HG03045 (cell line): ENCODE data around the gene GRK6.
"Not testable (repeated sequence)": the region's sequence is repeated elsewhere in the genome, so short reads cannot be mapped to it uniquely, and the experiment has no call there.

Source experiments
- ATAC-seq: cut with Tn5 transposase; IDR thresholded peaks from one replicate; pipeline ENCODE4 v1.9.1; 2021; ENCODE audit warnings: mild to moderate bottlenecking, moderate library complexity; ENCODE audit not compliant: unreplicated experiment

GRK6 gene

DNA sequence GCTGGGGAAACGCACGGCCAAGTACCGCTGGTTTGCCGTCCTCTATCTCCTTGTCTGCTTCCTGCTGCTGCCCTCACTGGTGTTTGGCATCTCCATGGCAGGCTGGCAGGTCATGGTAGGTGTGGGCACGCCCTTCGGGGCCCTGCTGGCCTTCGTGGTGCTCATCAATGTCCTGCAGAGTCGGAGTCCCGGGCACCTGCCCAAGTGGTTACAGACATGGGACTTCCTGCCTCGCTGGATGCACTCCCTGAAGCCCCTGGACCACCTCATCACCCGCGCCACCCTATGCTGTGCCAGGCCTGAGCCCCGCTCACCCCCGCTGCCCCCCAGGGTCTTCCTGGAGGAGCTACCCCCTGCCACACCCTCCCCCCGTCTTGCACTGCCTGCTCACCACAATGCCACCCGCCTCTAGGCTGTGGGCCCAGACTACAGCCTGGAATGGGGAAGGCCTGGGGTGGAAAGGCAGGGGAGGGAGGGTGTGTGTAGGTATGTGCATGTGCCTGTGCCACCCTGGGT lies 28.5 kb upstream of the GRK6 start:
- ATAC-seq, result no peak

DNA sequence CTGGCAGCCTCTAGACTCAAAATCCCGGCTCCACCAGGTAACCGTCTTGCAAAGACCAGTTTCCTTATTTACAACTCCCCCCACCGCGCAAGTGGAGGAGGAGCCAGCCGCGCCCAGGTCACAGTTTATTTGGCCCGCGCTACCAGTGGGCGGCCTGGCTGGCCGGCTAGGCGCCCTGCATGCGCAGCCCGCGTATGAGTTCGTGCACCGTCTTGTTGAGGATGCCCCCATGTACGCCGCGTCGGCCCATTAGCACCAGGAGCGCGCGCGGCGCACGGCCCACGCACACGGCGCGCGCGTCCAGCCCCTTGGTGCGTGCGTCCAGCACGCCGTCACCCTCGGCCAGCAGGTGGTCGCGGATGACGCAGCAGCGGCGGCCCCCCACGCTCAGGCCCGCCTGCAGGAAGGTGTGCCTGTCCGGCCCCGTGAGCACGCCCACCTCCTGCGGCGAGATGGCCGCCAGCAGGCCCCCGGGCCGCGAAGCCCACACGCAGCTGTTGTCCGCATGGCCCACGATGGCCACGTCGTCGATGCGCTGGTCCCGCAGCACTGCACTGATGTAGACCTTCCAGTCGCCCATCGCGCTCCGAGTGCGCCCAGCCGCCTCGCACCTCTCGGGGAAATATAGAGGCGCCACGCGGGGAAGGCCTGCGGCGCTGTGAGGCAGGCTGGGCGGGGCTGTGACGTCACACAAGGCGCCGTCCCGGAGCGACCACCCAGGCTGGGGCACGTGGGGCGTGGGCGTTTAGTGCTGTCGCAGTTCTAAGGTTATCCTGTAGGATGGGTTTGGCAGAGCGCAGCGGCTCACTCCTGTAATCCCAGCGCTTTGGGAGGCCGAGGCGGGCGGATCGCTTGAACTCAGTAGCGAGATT lies 26.2 kb upstream of the GRK6 start, which contains the start of gene PFN3:
TSS of gene PFN3 (minus strand) at position 665 of the 872 bp plus-strand sequence. CDS start at position 580, 85 bp downstream.
- ATAC-seq, result no peak

DNA sequence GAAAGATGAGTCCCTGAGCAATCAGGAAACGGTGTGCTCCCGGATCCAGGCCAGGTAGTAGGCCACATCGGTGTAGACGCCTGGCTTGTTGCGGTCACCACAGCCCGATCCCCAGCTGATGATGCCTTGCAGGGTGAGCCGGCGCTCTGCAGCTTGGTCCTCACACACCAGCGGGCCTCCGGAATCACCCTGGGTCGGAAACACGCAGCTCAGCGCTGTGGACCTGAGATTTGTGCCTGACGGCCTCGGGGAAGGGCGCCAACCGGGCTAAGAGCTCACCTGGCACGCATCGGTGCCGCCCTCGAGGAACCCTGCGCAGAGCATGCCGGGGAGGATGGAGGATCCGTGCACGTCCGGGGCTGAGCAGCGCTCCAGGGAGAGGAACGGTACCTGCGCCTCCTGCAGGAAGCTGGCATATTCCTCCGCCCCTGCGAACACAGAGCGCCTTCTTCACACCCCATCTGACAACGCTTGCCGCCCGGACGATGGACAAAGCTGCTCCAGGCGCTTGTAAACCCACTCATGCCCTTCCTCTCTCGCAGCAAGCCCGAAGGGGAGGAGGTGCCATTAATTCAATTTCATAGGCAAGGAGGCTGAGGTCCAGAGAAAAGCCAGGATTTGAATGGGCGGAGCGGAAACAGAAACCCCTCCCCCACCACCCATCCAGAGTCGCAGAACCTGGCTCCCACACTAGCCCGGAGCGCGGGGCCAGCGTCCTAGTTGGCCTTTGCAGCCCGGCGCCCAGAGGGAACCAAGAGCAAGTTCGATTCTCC lies 24.0 kb upstream of the GRK6 start:
- ATAC-seq, result no peak

DNA sequence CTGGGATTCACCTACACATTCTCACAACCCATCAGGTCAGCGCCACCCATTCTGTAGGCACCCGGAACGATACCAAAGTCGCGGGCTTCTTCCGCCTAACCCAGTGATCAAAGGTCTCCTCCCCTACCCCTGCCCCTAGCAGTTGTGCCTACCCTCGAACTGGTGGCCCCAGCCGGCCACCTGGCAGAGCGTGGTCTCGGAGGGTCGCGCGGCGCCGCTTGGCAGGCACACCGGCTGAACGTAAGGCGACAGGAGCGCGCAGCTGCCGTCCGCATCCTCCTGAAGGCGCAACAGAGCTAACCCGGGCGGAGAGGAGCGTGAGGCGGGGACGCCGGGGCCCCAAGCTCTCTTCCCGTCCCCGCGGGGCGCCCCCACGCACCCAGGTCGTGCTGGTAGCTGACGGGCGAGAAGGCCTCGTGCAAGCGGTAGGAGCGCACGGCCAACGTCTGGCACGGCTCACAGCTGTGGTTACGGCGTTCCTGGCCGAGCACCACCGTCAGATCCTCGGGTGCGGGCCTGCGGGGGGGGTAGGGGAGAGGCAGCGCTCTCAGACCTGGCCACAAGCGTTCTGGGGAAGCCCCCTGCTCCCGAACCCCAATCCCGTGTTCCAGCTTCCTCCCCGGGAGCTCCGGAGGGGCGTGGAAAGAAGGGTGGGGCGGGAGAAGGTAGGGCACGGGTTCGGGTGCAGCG lies 23.2 kb upstream of the GRK6 start:
- peak; percentile 17 for ATAC-seq

DNA sequence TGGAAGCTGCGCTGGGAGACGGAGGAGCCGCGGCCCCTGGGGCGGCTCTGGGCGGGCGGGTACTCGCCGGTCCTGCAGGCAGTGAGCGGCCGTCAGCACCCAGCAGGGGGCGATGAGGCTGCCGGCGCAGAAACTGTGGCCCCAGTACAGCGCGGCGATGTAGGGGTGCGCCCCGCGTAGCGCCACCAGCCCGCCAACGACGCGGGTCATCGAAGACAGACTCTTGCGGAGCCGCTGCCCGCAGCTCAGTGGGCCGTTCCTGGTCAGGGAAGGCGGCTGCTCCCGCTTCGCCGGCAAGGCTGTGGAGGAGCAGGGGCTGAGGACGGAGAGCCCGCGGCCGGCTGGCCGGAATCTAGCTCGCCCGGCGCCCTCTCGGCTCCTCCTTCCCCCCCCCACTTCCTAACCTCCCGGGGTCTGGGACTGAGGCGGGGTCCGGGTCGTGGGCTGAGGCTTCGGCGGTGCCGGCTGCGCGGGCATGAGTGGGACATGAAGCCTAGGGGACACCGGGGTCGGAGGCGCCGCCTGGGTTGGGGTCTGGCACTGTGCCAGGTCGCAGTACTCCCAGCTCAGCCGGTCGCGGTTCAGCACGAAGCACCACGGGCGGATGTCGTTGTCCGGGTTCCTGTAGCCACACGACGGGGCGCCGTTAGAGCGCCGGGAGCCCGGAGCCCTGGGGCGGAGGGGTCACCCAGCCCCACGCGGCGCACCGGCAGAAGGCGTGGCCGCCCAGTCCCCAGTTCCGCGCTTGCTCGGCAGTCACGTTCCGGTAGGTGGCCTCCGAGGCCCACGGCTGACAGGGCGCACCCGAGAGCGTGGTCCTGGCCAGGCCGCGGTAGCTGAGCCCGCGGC lies 22.5 kb upstream of the GRK6 start:
- ATAC-seq, result peak; percentile 81

DNA sequence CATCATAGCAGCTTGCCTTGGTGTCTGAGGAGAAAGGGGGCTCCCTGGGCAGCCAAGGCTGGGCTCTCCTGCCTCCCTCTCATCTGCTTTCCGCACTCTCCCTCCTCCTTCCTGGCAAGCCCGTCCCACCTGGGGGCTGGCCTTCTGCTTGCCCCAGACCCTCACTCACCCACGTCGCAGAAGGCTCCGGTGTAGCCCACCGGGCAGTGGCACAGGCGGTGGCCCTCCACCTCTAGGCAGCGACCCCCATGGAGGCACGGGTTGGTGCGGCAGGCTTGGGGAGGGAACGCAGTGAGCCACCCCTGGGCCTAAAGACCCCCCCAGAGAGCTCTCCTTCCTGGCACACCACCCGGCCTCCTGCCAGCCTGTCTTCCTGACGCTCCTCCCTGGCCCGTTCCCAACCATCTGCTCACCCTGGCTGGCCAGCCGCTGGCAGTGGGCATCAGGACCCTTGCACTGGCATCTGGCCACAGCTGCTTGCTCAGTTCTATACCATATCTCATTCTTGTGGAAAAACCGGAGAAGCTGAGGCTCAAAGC lies 21.8 kb upstream of the GRK6 start:
- ATAC-seq, result no peak

DNA sequence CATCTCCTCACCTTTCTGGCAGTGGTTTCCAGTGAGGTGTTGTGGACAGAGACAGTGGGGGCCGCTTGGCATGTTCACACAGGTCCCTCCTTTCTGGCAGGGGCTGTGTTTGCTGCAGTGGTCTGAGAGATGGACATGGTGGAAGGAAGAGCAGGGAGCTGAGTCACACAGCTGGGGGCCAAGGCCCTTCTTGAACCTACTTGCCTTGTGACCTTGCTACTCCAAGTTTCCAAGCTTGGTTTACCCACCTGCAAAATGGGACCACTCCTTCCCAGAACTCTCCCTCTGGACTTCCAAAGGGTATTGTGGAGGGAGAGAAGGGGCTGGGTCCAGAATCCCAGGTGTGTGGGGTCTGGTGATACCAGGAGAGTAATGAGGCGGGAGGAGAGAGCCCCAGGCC lies 21.2 kb upstream of the GRK6 start:
- ATAC-seq, result no peak

DNA sequence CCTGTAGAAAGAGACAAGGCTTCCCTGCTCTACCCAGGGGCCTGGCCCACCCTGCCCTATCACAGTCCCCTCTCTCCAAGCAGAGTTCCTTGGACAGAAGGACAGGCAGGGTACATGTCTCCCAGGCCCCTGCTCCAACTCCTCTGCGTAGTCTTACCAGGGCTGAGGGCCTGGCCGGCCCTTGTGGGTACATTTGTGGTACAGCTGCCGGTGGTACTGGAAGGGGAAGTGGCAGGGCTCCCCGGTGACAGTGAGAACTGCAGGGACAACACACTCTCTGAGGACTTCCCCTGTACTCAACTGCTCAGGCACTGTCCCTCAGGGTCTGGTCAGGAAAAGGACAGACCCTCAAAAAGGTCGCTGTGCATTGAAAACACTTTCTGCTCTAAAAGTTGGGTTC lies 20.7 kb upstream of the GRK6 start:
- ATAC-seq, result no peak

DNA sequence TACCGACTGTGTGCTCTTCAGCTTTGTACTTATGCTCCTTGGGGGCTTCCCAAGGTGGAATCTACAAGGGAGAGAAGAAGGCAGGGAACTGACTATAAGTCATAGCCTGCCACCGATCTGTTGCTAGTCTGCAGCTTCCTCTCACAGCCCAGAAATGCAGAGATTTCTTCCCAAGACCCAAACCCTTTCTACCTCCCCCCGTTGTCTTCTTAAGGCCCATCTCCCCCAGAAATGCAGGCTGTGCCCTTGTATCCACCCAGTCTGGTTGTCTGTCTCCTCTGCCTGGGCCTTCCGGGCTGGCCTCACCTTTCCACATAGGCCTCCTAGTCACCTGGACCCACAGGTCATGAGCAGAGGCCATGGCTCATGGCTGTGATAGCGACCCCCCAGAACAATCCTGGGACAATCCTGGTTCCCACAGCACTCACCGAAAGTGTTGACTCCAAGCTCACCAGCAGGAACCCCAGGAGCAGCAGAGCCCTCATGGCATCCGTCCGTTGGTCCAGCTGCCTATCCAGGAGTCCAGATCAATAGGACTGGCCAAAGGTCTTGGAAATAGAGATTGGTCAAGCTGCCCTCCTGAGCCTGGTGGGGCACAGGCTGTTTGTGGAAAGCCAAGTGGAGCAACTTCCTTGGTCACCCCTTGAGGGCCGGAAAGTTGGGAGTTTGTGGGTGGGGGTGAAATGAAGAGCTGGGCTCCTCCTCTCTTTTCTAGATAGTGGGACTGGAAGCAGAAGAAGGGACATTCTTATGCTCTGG lies 17.3 kb upstream of the GRK6 start, which contains the start of gene F12:
TSS of gene F12 (minus strand) at position 522 of the 759 bp plus-strand sequence. CDS start at position 485, 37 bp downstream.
- ATAC-seq, result no peak

DNA sequence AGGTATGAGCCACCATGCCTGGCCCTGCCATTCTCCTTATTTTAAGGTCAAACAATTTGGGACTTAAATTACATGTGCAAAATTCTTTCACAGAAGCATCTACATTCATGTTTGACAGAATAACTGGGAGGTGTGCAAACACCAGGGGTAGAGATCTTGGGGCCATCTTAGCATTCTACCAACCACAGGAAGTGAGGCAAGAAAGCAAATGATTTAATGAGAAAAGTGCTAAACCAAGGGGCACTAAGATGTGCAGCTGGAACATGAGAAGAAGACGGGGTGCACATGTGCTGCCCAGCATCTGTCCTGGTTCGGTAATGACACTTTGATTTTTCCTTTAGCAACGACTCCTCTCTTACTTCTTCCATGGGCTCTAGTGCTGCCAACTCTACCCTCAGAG lies 15.9 kb upstream of the GRK6 start:
- no peak for ATAC-seq

DNA sequence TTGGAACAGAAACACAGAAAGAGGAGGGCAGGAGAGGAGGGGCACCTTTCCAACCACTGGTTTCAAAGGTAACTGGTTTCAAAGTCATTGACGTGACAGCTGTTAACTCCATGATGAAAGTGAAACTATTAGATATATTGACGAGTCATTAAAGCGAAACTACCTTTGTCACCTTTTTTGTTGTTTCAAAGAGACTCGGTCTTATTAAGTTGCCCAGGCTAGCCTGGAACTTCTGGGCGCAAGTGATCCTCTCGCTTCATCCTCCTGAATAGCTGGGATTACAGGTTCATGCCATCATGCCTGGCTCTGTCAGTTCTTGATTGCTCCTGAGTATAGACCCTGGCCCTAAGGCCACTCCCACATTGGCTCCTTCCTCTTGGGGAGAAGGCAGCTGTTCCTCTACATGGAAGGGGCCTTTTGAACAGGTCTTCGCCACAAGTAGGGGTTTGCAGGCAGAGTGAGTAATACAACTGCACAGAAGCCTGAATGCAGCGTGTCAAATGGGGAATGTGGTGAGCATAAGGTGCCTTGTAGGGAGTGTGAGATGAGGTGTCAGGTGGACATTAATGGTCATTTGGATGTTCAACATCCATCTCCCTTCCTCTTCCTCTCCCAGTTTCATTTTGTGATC lies 13.8 kb upstream of the GRK6 start:
- ATAC-seq, result peak; percentile 62

DNA sequence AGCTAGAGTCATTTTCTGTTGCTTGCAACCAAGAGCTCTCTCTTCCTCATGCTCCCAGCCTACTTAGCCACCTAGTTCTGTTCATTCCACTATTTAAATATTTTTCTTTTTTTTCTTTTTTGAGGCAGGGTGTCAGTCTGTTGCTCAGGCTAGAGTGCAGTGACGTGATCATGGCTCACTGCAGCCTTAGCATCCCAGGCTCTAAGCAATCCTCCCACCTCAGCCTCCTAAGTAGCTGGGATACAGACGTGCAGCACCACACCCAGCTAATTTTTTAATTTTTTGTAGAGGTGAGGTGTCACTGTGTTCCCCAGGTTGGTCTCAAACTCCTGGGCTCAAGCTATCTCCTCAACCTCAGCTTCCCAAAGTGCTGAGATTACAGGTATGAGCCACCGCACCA lies 12.0 kb upstream of the GRK6 start:
- ATAC-seq, result no peak

DNA sequence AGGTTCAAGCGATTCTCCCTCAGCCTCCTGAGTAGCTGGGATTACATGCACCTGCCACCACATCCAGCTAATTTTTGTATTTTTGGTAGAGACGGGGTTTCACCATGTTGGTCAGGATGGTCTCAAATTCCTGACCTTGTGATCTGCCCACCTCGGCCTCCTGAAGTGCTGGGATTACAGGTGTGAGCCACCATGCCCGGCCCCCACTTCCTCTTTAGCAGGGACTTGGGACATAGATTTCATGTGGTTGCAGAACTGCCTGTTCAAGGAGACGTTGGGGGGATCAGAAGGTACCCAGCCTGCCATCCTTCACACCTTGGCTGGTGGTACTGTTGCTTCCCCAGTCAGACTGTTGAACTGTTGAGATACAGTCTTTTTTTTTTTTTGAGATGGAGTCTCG lies 9.4 kb upstream of the GRK6 start:
- not testable (repeated sequence) for ATAC-seq

DNA sequence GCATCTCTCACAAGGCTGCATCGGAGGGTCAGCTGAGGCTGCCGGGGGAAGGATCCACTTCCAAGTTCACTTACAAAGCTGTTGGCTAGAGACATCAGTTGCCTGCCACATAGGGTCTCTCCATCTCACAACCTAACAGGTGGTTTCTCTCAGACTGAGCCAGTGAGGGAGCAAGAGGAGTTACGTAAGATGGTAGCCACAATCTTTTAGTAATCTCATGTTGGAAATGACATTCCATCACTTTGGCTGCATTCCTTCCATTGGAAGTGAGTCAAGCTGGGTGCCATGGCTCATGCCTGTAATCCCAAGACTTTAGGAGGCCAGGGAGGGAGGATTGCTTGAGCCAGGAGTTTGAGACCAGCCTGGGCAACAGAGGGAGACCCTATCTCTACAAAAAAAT lies 7.4 kb upstream of the GRK6 start:
- ATAC-seq, result no peak

DNA sequence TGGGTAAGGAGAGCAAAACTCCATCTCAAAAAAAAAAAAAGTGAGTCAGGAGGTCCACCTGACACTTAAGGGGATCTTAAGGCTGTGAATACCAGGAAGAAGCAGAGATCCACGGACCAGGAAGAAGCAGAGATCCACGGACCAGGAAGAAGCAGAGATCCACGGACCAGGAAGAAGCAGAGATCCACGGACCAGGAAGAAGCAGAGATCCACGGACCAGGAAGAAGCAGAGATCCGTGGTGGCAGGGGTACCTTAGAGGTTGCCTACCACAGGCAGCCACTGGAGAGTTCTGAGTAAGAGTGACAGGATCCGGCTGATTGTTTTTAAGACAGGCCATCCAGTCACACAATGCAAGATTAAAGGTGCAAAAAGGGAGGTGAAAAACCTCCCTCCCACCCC lies 6.0 kb upstream of the GRK6 start:
- ATAC-seq, result not testable (repeated sequence)

DNA sequence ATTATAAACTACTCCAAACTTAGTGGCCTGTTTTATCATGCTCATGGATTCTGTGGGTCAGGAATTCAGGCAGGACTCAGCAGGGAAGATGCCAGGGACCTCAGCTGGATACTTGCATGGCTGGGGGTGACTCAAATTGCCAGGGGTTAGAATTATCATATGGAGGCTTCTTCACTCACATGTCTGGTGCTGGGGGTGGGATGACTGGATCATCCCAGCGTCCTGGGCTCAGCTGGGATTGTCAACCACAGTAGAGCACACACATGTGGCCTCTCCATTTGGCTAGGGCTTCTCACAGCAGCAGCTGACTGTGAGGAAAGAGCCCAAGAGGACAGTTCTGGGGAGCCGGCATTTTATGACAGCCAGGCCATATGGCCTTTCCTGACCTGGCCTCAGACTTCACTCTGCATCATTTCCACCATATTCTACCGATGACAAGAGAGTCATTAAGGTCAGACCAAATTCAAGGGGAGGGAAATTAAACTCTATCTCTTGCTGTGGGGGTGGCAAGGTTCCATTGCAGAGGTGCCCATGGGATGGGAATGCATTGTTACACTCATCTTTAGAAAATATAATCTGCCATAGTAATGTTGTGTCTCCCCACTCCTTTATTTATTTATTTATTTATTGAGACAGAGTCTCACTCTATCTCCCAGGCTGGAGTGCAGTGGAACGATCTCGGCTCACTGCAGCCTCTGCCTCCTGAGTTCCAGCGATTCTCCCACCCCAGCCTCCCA lies 5.2 kb upstream of the GRK6 start:
- ATAC-seq, result no peak

DNA sequence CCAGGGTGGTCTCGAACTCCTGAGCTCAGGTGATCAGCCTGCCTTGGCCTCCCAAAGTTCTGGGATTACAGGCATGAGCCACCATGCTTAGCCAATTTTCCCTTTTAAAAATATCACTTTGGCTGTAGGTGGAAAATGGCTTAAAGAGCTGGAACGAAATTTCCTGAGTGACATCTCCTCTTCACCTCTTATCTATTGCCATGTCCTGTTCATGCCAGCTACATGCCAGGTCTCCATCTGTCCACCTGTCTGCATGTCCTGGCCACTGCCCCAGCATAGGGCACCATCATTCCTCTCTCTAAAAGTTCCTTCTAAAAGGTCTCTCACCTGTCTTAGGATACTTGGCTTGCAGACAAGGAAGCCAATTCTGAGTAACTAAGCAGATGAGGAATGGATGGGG lies 2.8 kb upstream of the GRK6 start:
- ATAC-seq, result no peak

DNA sequence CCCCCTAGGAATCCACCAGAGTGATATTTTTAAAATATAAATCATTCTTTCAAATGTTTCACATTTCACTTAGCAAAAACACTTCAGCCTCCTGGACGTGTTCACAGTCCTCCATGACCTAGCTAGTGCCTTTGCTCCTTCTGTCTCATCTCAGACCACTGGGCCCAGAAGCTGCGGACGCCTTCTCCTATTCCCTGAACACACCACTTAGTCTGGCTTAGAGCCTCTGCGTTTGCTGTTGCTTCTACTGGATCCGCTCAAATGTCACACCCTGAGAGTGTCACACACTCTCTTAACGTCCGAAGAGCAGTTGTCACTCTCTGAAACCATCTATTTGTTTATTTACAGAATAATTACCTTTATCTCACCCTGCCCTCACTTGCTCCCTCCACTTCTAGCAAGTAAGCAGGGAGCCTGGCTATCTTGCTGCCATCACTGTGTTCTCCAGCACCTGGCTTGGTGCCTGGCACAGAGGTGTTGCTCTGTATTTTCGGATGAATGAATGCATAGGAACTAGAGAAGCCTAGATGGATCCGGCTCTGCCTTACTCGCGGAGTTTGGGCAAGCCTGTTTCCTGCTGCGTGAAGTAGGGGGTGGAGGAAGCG lies 1.2 kb upstream of the GRK6 start:
- ATAC-seq, result no peak
